Neural crest cell (in vitro differentiated cells): ENCODE measurements around the gene GABPB1. TPM values are rescaled to one million over a fixed set of nuclear protein-coding genes. Genes with fewer than 3 reads are reported as not detected.

Experiments
- DNase-seq: peaks from one replicate; pipeline ENCODE4 v3.0.0; 2021; ENCODE audit warnings: low read depth, mixed read lengths, low spot score
- H3K27ac Mint-ChIP-seq: one replicate; pipeline ENCODE4 v1.8.0; 2021; ENCODE audit warnings: mild to moderate bottlenecking, mixed read lengths; ENCODE audit not compliant: unreplicated experiment
- H3K27me3 Mint-ChIP-seq: 2 replicates; pipeline ENCODE4 v1.8.0; 2021; ENCODE audit warnings: low read depth, mild to moderate bottlenecking, mixed read lengths
- H3K36me3 Mint-ChIP-seq: 2 replicates; pipeline ENCODE4 v1.8.0; 2021; ENCODE audit warnings: low read depth, mild to moderate bottlenecking, mixed read lengths
- H3K4me1 Mint-ChIP-seq: 2 replicates; pipeline ENCODE4 v1.8.0; 2021; ENCODE audit warnings: mixed read lengths
- H3K4me3 Mint-ChIP-seq: one replicate; pipeline ENCODE4 v1.8.0; 2021; ENCODE audit warnings: mild to moderate bottlenecking, mixed read lengths
- H3K9me3 Mint-ChIP-seq: 2 replicates; pipeline ENCODE4 v1.8.0; 2021; ENCODE audit warnings: mixed read lengths
- CTCF ChIP-seq: fragments of 200-600 bp; sonication (generic); conservative IDR thresholded peaks from 2 replicates; pipeline ENCODE4 v1.5.0; 2021; ENCODE audit warnings: antibody characterized with exemption, mild to moderate bottlenecking
- total RNA-seq: library from RNA; stranded (reverse); gene quantifications from 2 replicates; pipeline ENCODE4 v1.2.1, GENCODE V29; 2021

GABPB1 gene
- total RNA-seq, 1 donor from 2014 or later, result 37.8 TPM

GRCh38 chr15:50247819-50248655 is 107.0 kb downstream of the GABPB1 start:
- no peak for TF ChIP-seq CTCF
- peaks cover 4% of the 10 kb centered on the region for H3K9me3 Mint-ChIP-seq
- H3K4me3 Mint-ChIP-seq, result no peak overlapping the region
- H3K27ac Mint-ChIP-seq, result no peak overlapping the region
- H3K27me3 Mint-ChIP-seq, result no peaks in the 10 kb centered on the region
- no peaks in the 10 kb centered on the region for H3K4me1 Mint-ChIP-seq
- DNase-seq, result no peak
- no peaks in the 10 kb centered on the region for H3K36me3 Mint-ChIP-seq

GRCh38 chr15:50246631-50247030 is 108.4 kb downstream of the GABPB1 start:
- no peak overlapping the region for H3K27ac Mint-ChIP-seq
- H3K4me1 Mint-ChIP-seq, result no peaks in the 10 kb centered on the region
- H3K4me3 Mint-ChIP-seq, result no peak overlapping the region
- no peaks in the 10 kb centered on the region for H3K36me3 Mint-ChIP-seq
- no peak for TF ChIP-seq CTCF
- no peaks in the 10 kb centered on the region for H3K27me3 Mint-ChIP-seq
- no peak for DNase-seq
- peaks cover 4% of the 10 kb centered on the region for H3K9me3 Mint-ChIP-seq

GRCh38 chr15:50244959-50245624 is 109.9 kb downstream of the GABPB1 start:
- Mint-ChIP-seq H3K9me3 (no peaks in the 10 kb centered on the region), H3K27me3 (no peaks in the 10 kb centered on the region), H3K27ac (no peak overlapping the region)

GRCh38 chr15:50244153-50244552 is 110.8 kb downstream of the GABPB1 start:
- DNase-seq, result no peak
- H3K4me1 Mint-ChIP-seq, result peaks cover 6% of the 10 kb centered on the region
- no peak overlapping the region for H3K27ac Mint-ChIP-seq
- no peaks in the 10 kb centered on the region for H3K27me3 Mint-ChIP-seq
- no peaks in the 10 kb centered on the region for H3K9me3 Mint-ChIP-seq
- H3K4me3 Mint-ChIP-seq, result no peak overlapping the region
- TF ChIP-seq CTCF, result no peak
- H3K36me3 Mint-ChIP-seq, result no peaks in the 10 kb centered on the region

More at GRCh38 chr15:50244959-50245624, 109.9 kb downstream of the GABPB1 start:
- no peak for TF ChIP-seq CTCF
- DNase-seq, result no peak
- H3K4me1 Mint-ChIP-seq, result peaks cover 6% of the 10 kb centered on the region
- no peak overlapping the region for H3K4me3 Mint-ChIP-seq
- H3K36me3 Mint-ChIP-seq, result no peaks in the 10 kb centered on the region

- no peak overlapping the region for H3K27ac Mint-ChIP-seq
- H3K4me3 Mint-ChIP-seq, result no peak overlapping the region
- TF ChIP-seq CTCF, result no peak
- H3K27me3 Mint-ChIP-seq, result no peaks in the 10 kb centered on the region
- no peaks in the 10 kb centered on the region for H3K36me3 Mint-ChIP-seq
- H3K9me3 Mint-ChIP-seq, result no peaks in the 10 kb centered on the region
- H3K4me1 Mint-ChIP-seq, result peaks cover 6% of the 10 kb centered on the region
- DNase-seq, result no peak
These were observed 113.1 kb downstream of the GABPB1 start for GRCh38 chr15:50241684-50242450.
